HepG2 (cell line): ENCODE results near the gene CFAP119.

Experiments used
- CEBPB ChIP-seq: IDR thresholded peaks from 2 replicates; pipeline ENCODE4 v1.6.1; 2011; ENCODE audit warnings: low read depth, low read length, improper control_type of control experiment, borderline replicate concordance
- NCOA5 ChIP-seq: sonication (generic); formaldehyde crosslinking; IDR thresholded peaks from 2 replicates; pipeline ENCODE4 v1.4.0; 2020; ENCODE audit warnings: missing genetic modification reagents
- NR2C2 ChIP-seq: sonication (generic); formaldehyde crosslinking; IDR thresholded peaks from 2 replicates; pipeline ENCODE4 v1.4.0; 2020; ENCODE audit warnings: missing genetic modification reagents, mild to moderate bottlenecking, moderate library complexity, borderline replicate concordance
- ZBTB44 ChIP-seq: sonication (generic); formaldehyde crosslinking; IDR thresholded peaks from 2 replicates; pipeline ENCODE4 v1.4.0; 2020; ENCODE audit warnings: missing genetic modification reagents
- ZC3H4 ChIP-seq: sonication (generic); formaldehyde crosslinking; IDR thresholded peaks from 2 replicates; pipeline ENCODE4 v1.4.0; 2020; ENCODE audit warnings: missing genetic modification reagents, borderline replicate concordance
- ZNF503 ChIP-seq: sonication (generic); formaldehyde crosslinking; IDR thresholded peaks from 2 replicates; pipeline ENCODE4 v1.4.0; 2020; ENCODE audit warnings: missing genetic modification reagents

- TF ChIP-seq ZC3H4 (CRISPR knock-in tag) (no peak), ZBTB44 (CRISPR knock-in tag) (no peak), CEBPB (no peak), NR2C2 (CRISPR knock-in tag) (peak; percentile 30; the same call in 1 of the 2 replicates), ZNF503 (CRISPR knock-in tag) (no peak; the same call in 1 of the 2 replicates), NCOA5 (CRISPR knock-in tag) (no peak)
Observed at GRCh38 chr16:30747799-30748633, 13.8 kb downstream of the CFAP119 start, which contains the start of gene PHKG2.
